Gastroesophageal sphincter (tissue), 4 donors: ENCODE measurements around the gene NKX2-2. TPM values are rescaled to one million over a fixed set of nuclear protein-coding genes. Genes with fewer than 3 reads are reported as not detected.

Source experiments
- ATAC-seq: fragments of 150-250 bp; one replicate; pipeline ENCODE4 v1.9.1; 2016; ENCODE audit warnings: mild to moderate bottlenecking, moderate library complexity
- H3K27ac ChIP-seq, 4 donors: fragments of 200-600 bp; sonication (generic) in 3 of 4; 1 replicate in 3 of 4; 2 replicates in 1 of 4; pipeline ENCODE4 v1.5.1; 2016 to 2019
- H3K27me3 ChIP-seq: fragments of 200-600 bp; sonication (generic); one replicate; pipeline ENCODE4 v1.5.1; 2019
- H3K36me3 ChIP-seq, 2 donors: fragments of 200-600 bp; sonication (generic); one replicate each; pipeline ENCODE4 v1.5.1; 2019; ENCODE audit warnings: control low read depth in 1 of 2
- H3K4me1 ChIP-seq, 3 donors: fragments of 200-600 bp; sonication (generic); 1 replicate in 2 of 3; 2 replicates in 1 of 3; pipeline ENCODE4 v1.5.1; 2016 to 2019; ENCODE audit warnings: control low read depth in 2 of 3
- H3K4me3 ChIP-seq, 2 donors: fragments of 200-600 bp; sonication (generic); one replicate each; pipeline ENCODE4 v1.5.1; 2019; ENCODE audit warnings: mild to moderate bottlenecking in 1 of 2, moderate library complexity in 1 of 2
- H3K9me3 ChIP-seq, 3 donors: fragments of 200-600 bp; sonication (generic); one replicate each; pipeline ENCODE4 v1.5.1; 2017 to 2019; ENCODE audit warnings: control low read depth in 2 of 3
- EP300 ChIP-seq: sonication (generic); formaldehyde crosslinking; IDR thresholded peaks from one replicate; pipeline ENCODE4 v1.6.1; 2017; ENCODE audit warnings: antibody characterized with exemption, mild to moderate bottlenecking
- POLR2A ChIP-seq, 2 donors: fragments of 450-650 bp; IDR thresholded peaks; one replicate each; pipeline ENCODE4 v1.6.1; 2017; ENCODE audit warnings: antibody characterized with exemption in 2 of 2, mild to moderate bottlenecking in 2 of 2, moderate library complexity in 1 of 2
- POLR2AphosphoS5 ChIP-seq: sonication (generic); formaldehyde crosslinking; IDR thresholded peaks from one replicate; pipeline ENCODE4 v1.6.1; 2017; ENCODE audit warnings: antibody characterized with exemption
- WGBS, 2 donors: methylation state at CpG; one replicate each; pipeline ENCODE4 v1.1.5; 2018; ENCODE audit warnings: low coverage in 1 of 2; 5-methylcytosine and 5-hydroxymethylcytosine counted together
- total RNA-seq, 4 donors: library from RNA; depleted of rRNA; stranded (reverse); fragments of >200 nt; gene quantifications; one replicate each; pipeline ENCODE4 v1.1.0, GENCODE V29; 2016
- TF ChIP-seq, protein P1 (sequence below), 4 experiments: fragments of 200-600 bp in 2 of 4; fragments of 450-650 bp in 2 of 4; sonication (generic) in 1 of 4; IDR thresholded peaks; one replicate each; pipeline ENCODE4 v1.5.1; 2017 to 2019; ENCODE audit warnings: antibody characterized with exemption in 4 of 4, mild to moderate bottlenecking in 2 of 4, moderate library complexity in 2 of 4

NKX2-2 gene
- total RNA-seq, 4 donors from 2014 or later = not detected

DNA sequence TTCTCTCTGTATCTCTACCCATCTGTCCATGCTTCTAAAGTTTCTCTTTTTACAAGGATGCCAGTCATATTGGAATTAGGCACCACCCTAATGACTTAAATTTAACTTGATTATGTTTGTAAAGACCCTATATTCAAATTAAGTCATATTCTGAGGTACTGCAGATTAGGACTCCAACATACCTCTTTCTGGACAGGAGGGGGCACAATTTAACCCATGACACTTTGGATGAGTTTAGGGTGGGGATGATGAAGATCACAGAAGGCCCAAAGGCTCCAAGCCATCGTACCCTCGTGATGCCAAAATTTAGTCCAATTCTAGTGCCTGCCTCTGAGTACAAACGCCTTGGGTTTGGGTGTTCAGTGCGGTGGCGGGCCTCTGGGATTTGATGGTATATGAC lies 15.0 kb upstream of the NKX2-2 start:
- Histone ChIP-seq H3K4me1 (no peaks in the 10 kb centered on the region), H3K27me3 (peaks cover 53% of the 10 kb centered on the region), H3K9me3 (no peaks in the 10 kb centered on the region), H3K27ac (no peak overlapping the region), H3K4me3 (no peak overlapping the region), H3K36me3 (no peaks in the 10 kb centered on the region)
- WGBS, 2 donors = 90 to 96% methylated on average over 3 to 4 of the region's 5 CpGs
- no peak for TF ChIP-seq POLR2A (IDR thresholded peaks at IDR 0.05)
- TF ChIP-seq POLR2AphosphoS5 = no peak
- TF ChIP-seq, protein P1, sequence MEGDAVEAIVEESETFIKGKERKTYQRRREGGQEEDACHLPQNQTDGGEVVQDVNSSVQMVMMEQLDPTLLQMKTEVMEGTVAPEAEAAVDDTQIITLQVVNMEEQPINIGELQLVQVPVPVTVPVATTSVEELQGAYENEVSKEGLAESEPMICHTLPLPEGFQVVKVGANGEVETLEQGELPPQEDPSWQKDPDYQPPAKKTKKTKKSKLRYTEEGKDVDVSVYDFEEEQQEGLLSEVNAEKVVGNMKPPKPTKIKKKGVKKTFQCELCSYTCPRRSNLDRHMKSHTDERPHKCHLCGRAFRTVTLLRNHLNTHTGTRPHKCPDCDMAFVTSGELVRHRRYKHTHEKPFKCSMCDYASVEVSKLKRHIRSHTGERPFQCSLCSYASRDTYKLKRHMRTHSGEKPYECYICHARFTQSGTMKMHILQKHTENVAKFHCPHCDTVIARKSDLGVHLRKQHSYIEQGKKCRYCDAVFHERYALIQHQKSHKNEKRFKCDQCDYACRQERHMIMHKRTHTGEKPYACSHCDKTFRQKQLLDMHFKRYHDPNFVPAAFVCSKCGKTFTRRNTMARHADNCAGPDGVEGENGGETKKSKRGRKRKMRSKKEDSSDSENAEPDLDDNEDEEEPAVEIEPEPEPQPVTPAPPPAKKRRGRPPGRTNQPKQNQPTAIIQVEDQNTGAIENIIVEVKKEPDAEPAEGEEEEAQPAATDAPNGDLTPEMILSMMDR (IDR thresholded peaks at IDR 0.05) = no peak
- TF ChIP-seq EP300 = no peak
- ATAC-seq = no peak

DNA sequence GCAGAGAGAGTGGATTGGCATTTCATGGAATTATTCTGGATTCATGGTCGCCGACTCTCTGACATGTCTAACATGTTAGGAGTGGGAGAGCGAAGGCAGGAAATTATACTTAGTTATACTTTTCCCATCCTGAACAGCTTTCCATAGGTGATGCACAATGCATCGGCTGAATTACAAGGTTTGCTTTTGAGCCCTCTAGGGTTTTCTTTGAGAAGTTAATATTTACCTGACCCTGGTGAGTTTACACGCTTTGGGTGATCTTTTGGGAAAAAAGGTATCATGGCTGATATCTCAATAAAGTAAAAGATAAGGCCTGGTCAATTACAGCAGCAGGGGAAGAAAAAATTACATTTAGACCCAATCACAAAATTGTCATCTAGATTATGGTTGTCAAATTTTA lies 14.0 kb upstream of the NKX2-2 start:
- H3K4me1 ChIP-seq = peaks cover 0 to 3% (median 0%) of the 10 kb centered on the region in 3 donors
- peaks cover 60% of the 10 kb centered on the region for H3K27me3 ChIP-seq
- no peak overlapping the region for H3K27ac ChIP-seq
- TF ChIP-seq EP300 (no peak), POLR2AphosphoS5 (no peak), POLR2A (IDR thresholded peaks at IDR 0.05) (no peak)
- TF ChIP-seq, protein P1 (IDR thresholded peaks at IDR 0.05) = no peak
- H3K9me3 ChIP-seq = no peaks in the 10 kb centered on the region
- WGBS, 2 donors = 76 to 83% methylated on average over 5 of the region's 5 CpGs
- no peak for ATAC-seq
- H3K36me3 ChIP-seq = no peaks in the 10 kb centered on the region
- H3K4me3 ChIP-seq = no peak overlapping the region

DNA sequence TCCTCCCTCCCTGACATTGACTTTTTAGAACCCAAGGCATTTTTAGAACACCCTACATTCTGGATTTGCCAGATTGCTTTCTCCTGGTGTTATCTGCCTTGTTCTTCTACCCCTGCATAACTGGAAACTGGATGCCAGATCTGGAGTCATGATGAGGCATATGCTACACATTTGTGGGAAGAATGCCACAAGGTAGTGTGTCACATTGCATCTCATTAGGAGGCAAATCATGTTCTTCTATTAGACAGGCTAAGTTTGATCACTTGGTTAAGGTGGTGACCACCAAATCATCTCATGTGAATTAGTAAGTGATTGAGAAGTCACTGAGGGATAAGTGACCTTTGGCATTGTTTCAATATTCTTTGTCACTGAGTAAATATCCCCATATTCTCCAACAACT lies 12.9 kb upstream of the NKX2-2 start:
- Histone ChIP-seq H3K27ac (no peak overlapping the region), H3K4me1 (peaks cover 0 to 14% (median 0%) of the 10 kb centered on the region in 3 donors), H3K36me3 (no peaks in the 10 kb centered on the region), H3K9me3 (no peaks in the 10 kb centered on the region), H3K27me3 (peaks cover 64% of the 10 kb centered on the region), H3K4me3 (no peak overlapping the region)
- TF ChIP-seq POLR2AphosphoS5 (no peak), POLR2A (IDR thresholded peaks at IDR 0.05) (no peak), EP300 (no peak)
- TF ChIP-seq, protein P1 (IDR thresholded peaks at IDR 0.05) = no peak
- ATAC-seq = no peak

DNA sequence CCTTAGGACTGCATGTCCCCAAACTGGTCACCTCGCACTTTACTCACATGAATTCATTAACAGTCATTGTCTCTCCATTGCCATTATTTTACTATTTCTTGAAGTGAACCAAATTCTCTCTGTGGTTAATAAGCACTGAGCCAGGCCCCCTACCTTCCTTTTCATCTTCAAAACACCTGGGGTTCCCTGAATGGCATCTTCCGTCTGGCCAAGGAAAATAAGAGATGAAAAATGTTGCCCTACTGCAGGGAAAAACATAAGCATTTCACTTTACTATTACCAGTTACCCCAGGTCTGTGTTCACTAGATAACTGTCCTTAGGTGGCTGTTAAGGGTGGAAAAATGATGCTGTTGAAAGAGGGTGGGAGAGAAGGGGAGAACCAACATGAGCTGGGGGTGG lies 10.0 kb upstream of the NKX2-2 start:
- peaks cover 77% of the 10 kb centered on the region for H3K27me3 ChIP-seq
- no peak overlapping the region for H3K27ac ChIP-seq
- no peak for TF ChIP-seq POLR2A (IDR thresholded peaks at IDR 0.05)
- TF ChIP-seq, protein P1 (IDR thresholded peaks at IDR 0.05) = no peak
- TF ChIP-seq POLR2AphosphoS5 = no peak
- no peak for TF ChIP-seq EP300
- H3K36me3 ChIP-seq = no peaks in the 10 kb centered on the region
- peaks cover 0 to 27% (median 0%) of the 10 kb centered on the region in 3 donors for H3K4me1 ChIP-seq
- ATAC-seq = no peak
- 6 to 22% methylated on average over 1 of the region's 2 CpGs for WGBS, 2 donors
- no peaks in the 10 kb centered on the region for H3K9me3 ChIP-seq
- H3K4me3 ChIP-seq = no peak overlapping the region

DNA sequence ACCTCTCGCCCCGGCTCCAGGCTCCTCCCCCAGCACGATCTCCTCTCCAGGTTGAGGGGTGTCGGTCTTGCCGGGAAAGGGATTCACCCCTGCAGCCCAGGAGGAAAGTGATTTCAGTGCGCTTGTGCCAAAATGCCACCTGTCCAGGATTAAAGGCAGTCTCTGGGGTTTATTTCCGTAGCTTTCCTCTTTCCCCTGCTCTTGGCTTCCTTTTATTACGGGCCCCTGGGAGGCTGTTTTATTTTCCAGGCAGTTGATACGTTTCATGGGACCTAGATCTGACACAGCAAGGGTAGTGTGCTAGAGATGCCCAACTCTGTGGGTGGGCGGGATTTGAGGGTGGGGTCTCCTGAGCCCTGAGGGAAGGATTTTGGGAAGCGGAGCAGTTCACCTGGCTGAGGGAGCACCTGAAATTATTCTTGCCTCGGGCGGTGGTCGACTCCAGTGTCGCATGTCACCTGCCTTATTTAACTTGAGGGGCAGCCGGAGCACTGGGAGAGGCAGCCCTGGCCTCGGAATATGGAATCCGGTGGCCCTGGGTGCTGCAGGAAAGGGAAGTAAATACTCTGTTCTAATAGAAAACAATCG lies 9.5 kb upstream of the NKX2-2 start:
- H3K27me3 ChIP-seq = peaks cover 83% of the 10 kb centered on the region
- no peak for ATAC-seq
- no peak overlapping the region for H3K4me3 ChIP-seq
- H3K36me3 ChIP-seq = no peaks in the 10 kb centered on the region
- 0 to 11% methylated on average over 3 to 11 of the region's 19 CpGs for WGBS, 2 donors
- no peaks in the 10 kb centered on the region for H3K9me3 ChIP-seq
- no peak overlapping the region for H3K27ac ChIP-seq
- TF ChIP-seq, protein P1 (IDR thresholded peaks at IDR 0.05) = no peak
- TF ChIP-seq POLR2AphosphoS5 (no peak), EP300 (no peak), POLR2A (IDR thresholded peaks at IDR 0.05) (no peak)
- H3K4me1 ChIP-seq = peaks cover 0 to 27% (median 0%) of the 10 kb centered on the region in 3 donors
